GM19395 (cell line): ENCODE data around the gene NOS3.
"Not testable (repeated sequence)": the region's sequence is repeated elsewhere in the genome, so short reads cannot be mapped to it uniquely, and the experiment has no call there.

ENCODE experiments used
- ATAC-seq: cut with Tn5 transposase; IDR thresholded peaks from one replicate; pipeline ENCODE4 v1.9.1; 2021; ENCODE audit warnings: mild to moderate bottlenecking, moderate library complexity; ENCODE audit not compliant: unreplicated experiment

NOS3 gene

GRCh38 chr7:150997817-150998216 is 7.0 kb downstream of the NOS3 start:
- ATAC-seq, result no peak

GRCh38 chr7:150998341-150998740 is 7.5 kb downstream of the NOS3 start:
- ATAC-seq, result no peak

- no peak for ATAC-seq
Observed at GRCh38 chr7:150999001-150999400, 8.2 kb downstream of the NOS3 start.

- no peak for ATAC-seq
Observed at GRCh38 chr7:150999497-151000230, 8.8 kb downstream of the NOS3 start.

GRCh38 chr7:151000897-151001495 is 10.2 kb downstream of the NOS3 start:
- no peak for ATAC-seq

- no peak for ATAC-seq
Observed at GRCh38 chr7:151001546-151001945, 10.7 kb downstream of the NOS3 start.

GRCh38 chr7:151003572-151003971 is 12.8 kb downstream of the NOS3 start:
- no peak for ATAC-seq

GRCh38 chr7:151005566-151005965 is 14.7 kb downstream of the NOS3 start:
- no peak for ATAC-seq

GRCh38 chr7:151006590-151007300 is 15.9 kb downstream of the NOS3 start:
- no peak for ATAC-seq

- no peak for ATAC-seq
Observed at GRCh38 chr7:151007469-151007898, 16.7 kb downstream of the NOS3 start.

- peak; percentile 16 for ATAC-seq
Observed at GRCh38 chr7:151008143-151008510, 17.3 kb downstream of the NOS3 start.

GRCh38 chr7:151008511-151009323 is 17.9 kb downstream of the NOS3 start:
- ATAC-seq, result peak; percentile 84

- ATAC-seq, result no peak
Observed at GRCh38 chr7:151009327-151010036, 18.7 kb downstream of the NOS3 start.

- ATAC-seq, result no peak
Observed at GRCh38 chr7:151010037-151010306, 19.2 kb downstream of the NOS3 start.

- ATAC-seq, result no peak
Observed at GRCh38 chr7:151010307-151011096, 19.7 kb downstream of the NOS3 start.

GRCh38 chr7:151011097-151011409 is 20.2 kb downstream of the NOS3 start:
- no peak for ATAC-seq

- ATAC-seq, result not testable (repeated sequence)
Observed at GRCh38 chr7:151011616-151012015, 20.8 kb downstream of the NOS3 start.

- ATAC-seq, result no peak
Observed at GRCh38 chr7:151012031-151012692, 21.3 kb downstream of the NOS3 start.

- no peak for ATAC-seq
Observed at GRCh38 chr7:151012911-151013347, 22.1 kb downstream of the NOS3 start.

- no peak for ATAC-seq
Observed at GRCh38 chr7:151013356-151013732, 22.5 kb downstream of the NOS3 start.
